Measurements from ENCODE around the gene TXNDC17.

The TXNDC17 gene

GRCh38 chr17:6666077-6666521 is 25.2 kb downstream of the TXNDC17 start:
- peak; percentile 40 for DNase-seq

GRCh38 chr17:6666557-6666956 is 25.7 kb downstream of the TXNDC17 start:
- no peak for DNase-seq

GRCh38 chr17:6667516-6667915 is 26.7 kb downstream of the TXNDC17 start:
- no peak for DNase-seq

- DNase-seq = no peak
These were observed 27.4 kb downstream of the TXNDC17 start for GRCh38 chr17:6668219-6668618.

GRCh38 chr17:6668727-6669425 is 28.0 kb downstream of the TXNDC17 start:
- no peak for DNase-seq

GRCh38 chr17:6669479-6670212 is 28.8 kb downstream of the TXNDC17 start:
- DNase-seq = no peak

GRCh38 chr17:6670571-6670970 is 29.7 kb downstream of the TXNDC17 start:
- DNase-seq = no peak

GRCh38 chr17:6670999-6671398 is 30.1 kb downstream of the TXNDC17 start:
- DNase-seq = no peak

- no peak for DNase-seq
These were observed 30.6 kb downstream of the TXNDC17 start for GRCh38 chr17:6671431-6671830.

GRCh38 chr17:6674586-6674985 is 33.7 kb downstream of the TXNDC17 start:
- DNase-seq = no peak

GRCh38 chr17:6675201-6675825 is 34.5 kb downstream of the TXNDC17 start:
- DNase-seq = no peak

GRCh38 chr17:6676802-6677157 is 35.9 kb downstream of the TXNDC17 start:
- no peak for DNase-seq

GRCh38 chr17:6677158-6677831 is 36.4 kb downstream of the TXNDC17 start:
- DNase-seq = peak; percentile 13

GRCh38 chr17:6677946-6678345 is 37.1 kb downstream of the TXNDC17 start:
- DNase-seq = no peak

- DNase-seq = no peak
These were observed 38.4 kb downstream of the TXNDC17 start for GRCh38 chr17:6679241-6679640.

- no peak for DNase-seq
These were observed 40.3 kb downstream of the TXNDC17 start for GRCh38 chr17:6681176-6681575.

- no peak for DNase-seq
These were observed 40.8 kb downstream of the TXNDC17 start for GRCh38 chr17:6681671-6682070.

- no peak for DNase-seq
These were observed 41.5 kb downstream of the TXNDC17 start for GRCh38 chr17:6682339-6682738.

GRCh38 chr17:6683081-6683684 is 42.3 kb downstream of the TXNDC17 start:
- DNase-seq = no peak

- DNase-seq = no peak
These were observed 43.0 kb downstream of the TXNDC17 start for GRCh38 chr17:6683730-6684459.

GRCh38 chr17:6684460-6684783 is 43.6 kb downstream of the TXNDC17 start:
- no peak for DNase-seq
